Duodenal mucosa (tissue), 2 donors: ENCODE measurements around the gene SCT.

Source experiments
- H3K27ac ChIP-seq: one replicate; pipeline ENCODE4 v1.7.0; 2013; ENCODE audit warnings: low read depth, low read length
- H3K27me3 ChIP-seq, 2 donors: one replicate each; pipeline ENCODE4 v1.7.0; 2013; ENCODE audit warnings: low read length in 2 of 2, control low read depth in 1 of 2; ENCODE audit not compliant: insufficient read depth in 2 of 2, control insufficient read depth in 1 of 2
- H3K36me3 ChIP-seq, 2 donors: one replicate each; pipeline ENCODE4 v1.7.0; 2013; ENCODE audit warnings: low read length in 2 of 2, control low read depth in 1 of 2; ENCODE audit not compliant: insufficient read depth in 2 of 2, control insufficient read depth in 1 of 2
- H3K4me1 ChIP-seq, 2 donors: one replicate each; pipeline ENCODE4 v1.7.0; 2013; ENCODE audit warnings: low read length in 2 of 2, control low read depth in 1 of 2; ENCODE audit not compliant: insufficient read depth in 2 of 2, control insufficient read depth in 1 of 2
- H3K4me3 ChIP-seq, 2 donors: one replicate each; pipeline ENCODE4 v1.7.0; 2013; ENCODE audit warnings: low read length in 2 of 2, low read depth in 1 of 2
- H3K9ac ChIP-seq, 2 donors: one replicate each; pipeline ENCODE4 v1.7.0; 2013; ENCODE audit warnings: low read length in 2 of 2, low read depth in 1 of 2
- H3K9me3 ChIP-seq, 2 donors: one replicate each; pipeline ENCODE4 v1.7.0; 2013; ENCODE audit warnings: low read length in 2 of 2, control low read depth in 1 of 2; ENCODE audit not compliant: control insufficient read depth in 1 of 2

The SCT gene

GRCh38 chr11:636511-637332 is 9.7 kb upstream of the SCT start, which contains the start of gene DRD4:
DRD4 (plus strand) TSS chr11:637269; CDS start chr11:637305, 36 bp downstream.
- Histone ChIP-seq H3K27me3 (peaks cover 17 to 20% of the 10 kb centered on the region in 2 donors), H3K9me3 (no peaks in the 10 kb centered on the region), H3K36me3 (no peaks in the 10 kb centered on the region), H3K4me3 (peak within 1 kb of the TSS in 1 of 2 donors; percentile 36), H3K4me1 (peaks cover 6 to 7% of the 10 kb centered on the region in 2 donors), H3K27ac (no peak within 1 kb of the TSS), H3K9ac (no peak within 1 kb of the TSS)

DNA sequence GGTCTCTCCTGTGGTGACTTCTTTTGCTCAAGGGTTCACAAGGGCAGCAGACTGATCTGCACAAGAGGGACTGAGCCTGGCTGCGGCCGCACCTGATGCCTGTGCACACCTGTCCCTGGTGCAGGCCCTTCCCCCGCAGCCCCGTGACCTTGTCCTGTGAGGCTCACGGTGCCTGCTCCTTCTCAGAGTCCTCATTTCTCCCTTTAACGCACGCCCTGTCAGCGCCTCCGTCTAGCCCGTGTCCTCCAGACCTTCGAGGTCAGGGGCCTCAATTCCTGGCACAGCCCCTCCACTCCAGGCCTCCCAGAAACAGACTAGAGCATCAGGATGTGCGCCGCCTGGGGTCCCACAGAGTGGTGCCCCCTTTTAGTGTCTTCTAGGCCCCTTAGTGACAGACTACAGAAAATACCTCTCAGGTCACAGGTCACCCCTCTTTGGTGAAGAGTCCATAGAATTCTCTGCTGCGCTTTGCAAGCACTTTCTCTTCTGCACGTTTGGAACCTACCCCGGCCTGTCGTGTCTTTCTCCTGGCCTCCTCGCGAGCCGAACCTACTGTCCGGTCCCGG is 9.0 kb upstream of the SCT start:
- H3K4me3 ChIP-seq, result no peak overlapping the region
- peaks cover 6 to 7% of the 10 kb centered on the region in 2 donors for H3K4me1 ChIP-seq
- peaks cover 17 to 20% of the 10 kb centered on the region in 2 donors for H3K27me3 ChIP-seq
- no peak overlapping the region for H3K27ac ChIP-seq
- H3K9me3 ChIP-seq, result no peaks in the 10 kb centered on the region
- no peak overlapping the region for H3K9ac ChIP-seq
- H3K36me3 ChIP-seq, result no peaks in the 10 kb centered on the region

GRCh38 chr11:630871-631270 is 3.9 kb upstream of the SCT start:
- Histone ChIP-seq H3K27ac (no peak overlapping the region), H3K27me3 (no peaks in the 10 kb centered on the region), H3K4me1 (peaks cover 3 to 5% of the 10 kb centered on the region in 2 donors), H3K4me3 (no peak overlapping the region), H3K9me3 (no peaks in the 10 kb centered on the region), H3K9ac (no peak overlapping the region), H3K36me3 (no peaks in the 10 kb centered on the region)

DNA sequence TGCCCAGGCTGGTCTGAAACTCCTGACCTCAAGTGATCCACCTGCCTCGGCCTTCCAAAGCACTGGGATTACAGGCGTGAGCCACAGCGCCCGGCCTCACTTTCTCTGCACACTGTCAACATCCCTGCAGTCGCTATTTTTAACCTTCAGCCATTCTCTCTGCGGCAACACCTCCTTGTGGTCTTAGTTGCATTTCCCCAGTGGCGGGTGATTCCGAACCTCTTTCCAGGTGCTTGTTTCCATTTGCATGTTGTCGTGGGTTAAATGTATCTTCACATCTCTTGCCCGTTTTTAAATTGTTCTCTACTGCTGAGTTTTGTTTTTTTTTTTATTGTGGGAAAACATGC is 2.2 kb upstream of the SCT start:
- no peak overlapping the region for H3K4me3 ChIP-seq
- no peak overlapping the region for H3K27ac ChIP-seq
- H3K9me3 ChIP-seq, result no peaks in the 10 kb centered on the region
- no peak overlapping the region for H3K9ac ChIP-seq
- H3K36me3 ChIP-seq, result no peaks in the 10 kb centered on the region
- H3K27me3 ChIP-seq, result no peaks in the 10 kb centered on the region
- H3K4me1 ChIP-seq, result peaks cover 8 to 10% of the 10 kb centered on the region in 2 donors

- Histone ChIP-seq H3K36me3 (no peaks in the 10 kb centered on the region), H3K9me3 (no peaks in the 10 kb centered on the region), H3K9ac (no peak overlapping the region), H3K4me1 (peaks cover 10 to 12% of the 10 kb centered on the region in 2 donors), H3K4me3 (no peak overlapping the region), H3K27me3 (no peaks in the 10 kb centered on the region), H3K27ac (no peak overlapping the region)
These were observed 1.1 kb upstream of the SCT start for GRCh38 chr11:628056-628455.

GRCh38 chr11:627308-627576 is 261 bp upstream of the SCT start:
- Histone ChIP-seq H3K9me3 (no peaks in the 10 kb centered on the region), H3K27ac (no peak overlapping the region), H3K4me1 (peaks cover 10 to 12% of the 10 kb centered on the region in 2 donors), H3K27me3 (no peaks in the 10 kb centered on the region), H3K4me3 (no peak overlapping the region), H3K9ac (no peak overlapping the region), H3K36me3 (no peaks in the 10 kb centered on the region)

GRCh38 chr11:625636-626268 is 1.2 kb downstream of the SCT start:
- peaks cover 0 to 8% of the 10 kb centered on the region in 2 donors for H3K36me3 ChIP-seq
- H3K9ac ChIP-seq, result peak overlapping the region; percentile 38 to 70
- no peaks in the 10 kb centered on the region for H3K27me3 ChIP-seq
- H3K4me1 ChIP-seq, result peaks cover 10 to 19% of the 10 kb centered on the region in 2 donors
- H3K27ac ChIP-seq, result peak overlapping the region; percentile 92
- no peaks in the 10 kb centered on the region for H3K9me3 ChIP-seq
- H3K4me3 ChIP-seq, result peak overlapping the region; percentile 74 to 77

DNA sequence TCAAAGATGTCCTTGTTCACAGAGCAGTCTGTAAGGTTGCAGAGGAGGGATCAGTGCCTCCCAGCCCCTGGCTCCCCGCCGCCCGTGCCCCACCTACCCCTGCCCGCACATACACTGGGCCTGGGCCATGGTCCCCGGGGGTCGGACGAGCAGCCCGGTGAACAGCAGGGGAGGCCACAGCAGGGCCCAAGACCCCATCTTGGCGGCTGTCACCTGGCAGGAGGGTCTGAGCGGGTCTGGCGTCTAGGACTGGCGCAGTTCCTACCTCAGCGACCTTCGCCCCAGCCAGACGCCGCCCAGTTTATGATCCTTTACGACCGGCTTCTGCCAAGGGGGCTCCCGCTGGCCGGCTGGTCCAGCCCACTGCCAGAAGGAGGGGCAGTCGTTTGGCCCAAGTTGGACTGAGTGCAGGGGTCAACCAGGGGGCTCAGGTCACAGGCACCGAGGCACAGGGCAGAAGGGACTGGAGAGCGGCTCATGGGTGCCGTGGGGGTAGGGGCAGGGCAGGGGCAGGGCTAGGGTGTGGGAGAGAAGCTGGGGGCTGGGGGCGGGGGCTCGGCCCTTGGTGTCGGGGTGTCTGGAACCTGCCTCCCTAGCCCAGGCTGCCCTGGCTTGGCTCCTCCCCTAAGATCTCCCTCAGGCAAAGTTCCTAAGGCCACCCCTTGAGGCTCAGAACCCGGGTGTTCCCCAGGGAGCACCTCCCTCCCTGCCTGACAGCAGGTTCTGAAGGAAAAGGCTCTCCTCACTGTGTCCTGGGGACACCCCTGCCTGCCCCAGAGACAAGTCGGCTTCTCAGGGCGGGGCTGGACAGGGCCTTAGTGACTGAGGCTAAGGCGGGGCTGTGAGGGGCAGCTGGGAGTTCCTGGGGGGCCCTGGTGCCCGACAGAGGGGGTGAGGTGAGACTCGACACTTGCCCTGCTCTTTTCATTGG is 2.0 kb downstream of the SCT start, which contains the start of gene CDHR5:
Gene CDHR5 (minus strand): TSS at position 251 of the 931 bp plus-strand sequence. CDS start 53 bp downstream, at position 198.
- no peaks in the 10 kb centered on the region for H3K27me3 ChIP-seq
- H3K9ac ChIP-seq, result peak within 1 kb of the TSS; percentile 66 to 85
- peak within 1 kb of the TSS; percentile 74 to 77 for H3K4me3 ChIP-seq
- peak within 1 kb of the TSS; percentile 92 for H3K27ac ChIP-seq
- H3K4me1 ChIP-seq, result peaks cover 10 to 19% of the 10 kb centered on the region in 2 donors
- H3K36me3 ChIP-seq, result peaks cover 6 to 11% of the 10 kb centered on the region in 2 donors
- no peaks in the 10 kb centered on the region for H3K9me3 ChIP-seq

DNA sequence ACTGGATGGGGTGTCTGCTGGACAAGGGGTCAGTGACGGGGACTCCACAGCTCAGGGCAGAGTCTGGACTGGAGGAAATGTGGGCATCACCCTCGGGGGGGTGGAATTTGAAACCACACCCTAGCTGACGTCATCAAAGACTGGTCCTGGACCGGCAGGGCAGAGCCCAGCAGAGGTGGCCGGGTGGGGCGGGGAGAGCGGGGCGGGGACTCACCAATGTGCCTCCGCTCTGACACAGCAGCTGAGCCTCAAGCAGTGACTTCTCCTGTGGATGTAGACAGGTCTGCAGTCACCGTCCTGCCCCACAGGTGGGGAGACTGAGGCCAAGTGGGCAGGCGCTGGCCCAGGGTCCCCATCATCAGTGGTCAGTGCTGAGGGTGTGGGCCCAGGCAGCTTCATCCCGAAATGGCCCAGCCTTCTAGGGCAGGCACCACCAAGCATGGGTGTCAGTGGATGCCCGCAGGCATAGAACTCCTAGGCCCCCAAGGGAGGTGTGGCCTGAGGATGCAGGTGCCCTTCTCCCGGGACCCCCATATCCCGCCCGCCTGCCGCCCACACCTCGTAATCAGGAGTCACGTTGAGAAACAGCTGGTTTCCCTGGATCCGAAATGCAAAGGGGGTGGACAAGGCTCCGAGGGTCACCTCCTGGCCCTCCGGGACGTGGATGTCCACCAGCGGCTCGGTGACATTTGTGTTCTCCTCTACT is 2.8 kb downstream of the SCT start:
- H3K9ac ChIP-seq, result peak overlapping the region; percentile 66 to 85
- peak overlapping the region; percentile 92 for H3K27ac ChIP-seq
- H3K36me3 ChIP-seq, result peaks cover 6 to 16% of the 10 kb centered on the region in 2 donors
- H3K4me1 ChIP-seq, result peaks cover 10 to 19% of the 10 kb centered on the region in 2 donors
- H3K27me3 ChIP-seq, result no peaks in the 10 kb centered on the region
- no peaks in the 10 kb centered on the region for H3K9me3 ChIP-seq
- H3K4me3 ChIP-seq, result peak overlapping the region; percentile 74 to 77
